GM19023 (cell line): ENCODE data around the gene KIF2C.
"Not testable (repeated sequence)": the region's sequence is repeated elsewhere in the genome, so short reads cannot be mapped to it uniquely, and the experiment has no call there.

Experiments used
- ATAC-seq: cut with Tn5 transposase; IDR thresholded peaks from one replicate; pipeline ENCODE4 v1.9.1; 2021; ENCODE audit warnings: mild to moderate bottlenecking, moderate library complexity; ENCODE audit not compliant: unreplicated experiment

KIF2C gene

GRCh38 chr1:44718091-44718490, 21.5 kb upstream of the KIF2C start:
- no peak for ATAC-seq

- no peak for ATAC-seq
These were observed 20.3 kb upstream of the KIF2C start for GRCh38 chr1:44719318-44719717.

- ATAC-seq, result no peak
These were observed 19.4 kb upstream of the KIF2C start for GRCh38 chr1:44720281-44720680.

GRCh38 chr1:44721485-44722361, 17.9 kb upstream of the KIF2C start:
- ATAC-seq, result peak; percentile 72

- ATAC-seq, result no peak
These were observed 16.6 kb upstream of the KIF2C start for GRCh38 chr1:44723064-44723463.

GRCh38 chr1:44723496-44724295, 15.9 kb upstream of the KIF2C start:
- no peak for ATAC-seq

- no peak for ATAC-seq
These were observed 15.2 kb upstream of the KIF2C start for GRCh38 chr1:44724296-44724954.

GRCh38 chr1:44724955-44725698, 14.5 kb upstream of the KIF2C start:
- no peak for ATAC-seq

- peak; percentile 53 for ATAC-seq
These were observed 8.7 kb upstream of the KIF2C start, which contains the start of gene RNU5D-1 for GRCh38 chr1:44730741-44731512. Gene RNU5D-1, minus strand, starts transcription at chr1:44731170.

- ATAC-seq, result no peak
These were observed 6.3 kb upstream of the KIF2C start for GRCh38 chr1:44733365-44733764.

- ATAC-seq, result no peak
These were observed 5.9 kb upstream of the KIF2C start for GRCh38 chr1:44733784-44734183.

- ATAC-seq, result no peak
These were observed 3.6 kb upstream of the KIF2C start for GRCh38 chr1:44735992-44736391.

GRCh38 chr1:44738953-44739306, 707 bp upstream of the KIF2C start:
- ATAC-seq, result not testable (repeated sequence)

GRCh38 chr1:44740179-44740617, 561 bp downstream of the KIF2C start:
- no peak for ATAC-seq

- no peak for ATAC-seq
These were observed 3.6 kb downstream of the KIF2C start for GRCh38 chr1:44743211-44743610.

GRCh38 chr1:44747878-44748277, 8.2 kb downstream of the KIF2C start:
- ATAC-seq, result no peak

- ATAC-seq, result no peak
These were observed 17.8 kb downstream of the KIF2C start for GRCh38 chr1:44757420-44757819.

GRCh38 chr1:44759077-44759476, 19.4 kb downstream of the KIF2C start:
- no peak for ATAC-seq

- ATAC-seq, result no peak
These were observed 21.2 kb downstream of the KIF2C start for GRCh38 chr1:44760876-44761275.

- ATAC-seq, result not testable (repeated sequence)
These were observed 26.8 kb downstream of the KIF2C start for GRCh38 chr1:44766421-44766820.
